ENCODE results near the gene UNC5C.

UNC5C gene

GRCh38 chr4:95388911-95389310, 159.9 kb downstream of the UNC5C start:
- no peak for DNase-seq

GRCh38 chr4:95387719-95388118, 161.1 kb downstream of the UNC5C start:
- no peak for DNase-seq

- DNase-seq = no peak
Measured at GRCh38 chr4:95386410-95386809, 162.4 kb downstream of the UNC5C start.

- no peak for DNase-seq
Measured at GRCh38 chr4:95381843-95382580, 166.8 kb downstream of the UNC5C start.

- DNase-seq = no peak
Measured at GRCh38 chr4:95379633-95380032, 169.1 kb downstream of the UNC5C start.

GRCh38 chr4:95377366-95377900, 171.3 kb downstream of the UNC5C start:
- no peak for DNase-seq

DNA sequence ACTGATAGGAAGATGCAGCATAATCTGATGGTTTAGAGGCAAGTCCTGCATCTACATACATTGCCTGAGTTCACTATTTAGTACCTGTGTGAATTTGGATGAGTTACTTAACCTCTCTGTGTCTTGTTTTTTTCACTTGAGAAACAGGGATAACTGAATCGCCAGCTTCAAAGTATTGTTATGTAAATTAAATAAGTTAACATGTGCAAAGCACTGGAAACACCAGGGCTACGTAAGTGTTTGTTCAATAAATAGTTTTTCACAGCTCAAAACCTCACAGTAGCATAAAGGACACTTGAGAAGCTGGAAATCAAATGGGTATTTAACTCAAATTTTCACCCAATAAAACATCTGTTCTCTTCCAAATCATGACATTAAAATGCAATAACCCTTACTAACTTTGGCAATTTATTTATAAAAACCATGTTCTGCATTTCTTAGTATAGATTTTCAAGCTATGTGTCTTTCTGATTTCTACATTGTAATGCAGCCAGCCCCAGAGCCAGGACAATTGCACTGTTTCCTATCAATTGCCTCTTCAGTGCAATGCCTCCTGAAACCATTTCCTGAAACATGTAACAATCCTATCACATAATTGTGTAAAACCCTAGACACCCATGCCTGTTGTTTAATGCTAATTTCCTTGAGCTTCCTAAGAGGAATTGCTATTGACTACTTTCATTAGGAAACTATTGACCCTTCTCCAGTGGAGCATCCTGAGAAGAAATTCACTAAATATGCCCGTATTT, 177.1 kb downstream of the UNC5C start:
- DNase-seq = no peak

DNA sequence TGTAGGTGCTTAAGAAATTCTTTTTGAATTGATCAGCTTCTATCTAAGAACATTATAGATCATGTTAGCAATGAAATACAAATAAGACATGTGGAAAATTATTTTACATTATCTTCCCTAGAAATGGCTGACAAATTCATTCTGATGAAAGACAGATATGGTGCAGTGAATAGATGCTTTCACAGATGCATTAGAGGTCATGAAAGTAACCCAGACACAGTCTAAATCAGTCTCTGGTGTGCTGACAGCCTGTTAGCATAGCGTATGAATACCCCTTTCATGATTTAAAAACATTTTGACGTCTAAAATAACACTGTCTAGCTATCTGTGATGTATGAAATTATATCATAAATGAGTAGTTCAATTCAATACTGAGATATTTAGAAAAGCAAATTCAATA, 180.9 kb downstream of the UNC5C start:
- no peak for DNase-seq

GRCh38 chr4:95363966-95364365, 184.8 kb downstream of the UNC5C start:
- no peak for DNase-seq

DNA sequence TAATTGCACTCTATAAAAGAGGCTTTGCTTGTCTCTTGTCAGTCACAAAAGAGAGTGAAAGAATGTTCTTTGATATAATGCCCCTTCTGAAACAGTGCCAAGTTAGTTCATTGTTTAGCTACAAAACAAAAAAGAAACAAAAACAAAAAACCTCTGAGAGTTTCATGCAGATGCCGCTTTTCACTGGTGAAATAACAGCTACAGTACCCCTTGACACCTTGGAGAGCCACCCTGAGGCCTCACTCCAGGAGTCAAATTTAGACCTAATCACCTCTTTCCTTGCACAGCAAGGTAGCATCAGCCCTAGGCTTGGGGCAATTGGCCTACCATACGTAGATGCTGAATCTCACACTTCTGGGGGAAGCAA, 185.2 kb downstream of the UNC5C start:
- DNase-seq = no peak

GRCh38 chr4:95362906-95363558, 185.7 kb downstream of the UNC5C start:
- no peak for DNase-seq

DNA sequence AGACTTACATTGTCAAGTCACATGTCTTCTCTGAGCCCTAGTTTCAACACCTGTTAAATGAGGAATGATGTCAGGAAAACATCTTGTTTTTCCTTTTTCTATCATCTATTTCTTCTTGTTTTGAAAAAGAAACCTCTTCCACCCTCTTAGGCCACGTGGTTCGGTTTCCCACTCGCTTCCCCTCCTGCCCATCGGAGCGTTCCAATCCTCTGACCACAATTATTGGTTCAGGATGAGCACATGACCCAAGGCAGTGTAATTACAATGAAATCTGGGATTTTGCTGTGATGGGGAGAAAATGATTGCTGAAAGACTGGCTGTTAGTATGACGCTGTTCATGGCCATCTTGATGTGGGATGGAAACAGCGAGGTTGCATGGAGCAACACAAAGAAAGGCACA, 186.7 kb downstream of the UNC5C start:
- DNase-seq = no peak

DNA sequence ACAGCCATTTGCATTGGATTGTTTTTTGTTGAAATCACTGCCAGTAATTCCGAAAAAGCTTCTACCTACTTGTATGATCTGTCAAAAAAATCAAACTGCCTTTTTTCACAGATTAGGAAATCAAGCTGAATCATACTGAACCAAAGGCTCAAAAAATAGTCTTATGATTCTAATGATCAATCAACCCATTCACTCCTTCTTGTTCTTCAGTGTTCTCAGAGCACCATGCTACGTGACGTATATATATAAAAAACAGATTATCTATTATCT, 187.1 kb downstream of the UNC5C start:
- DNase-seq = no peak

DNA sequence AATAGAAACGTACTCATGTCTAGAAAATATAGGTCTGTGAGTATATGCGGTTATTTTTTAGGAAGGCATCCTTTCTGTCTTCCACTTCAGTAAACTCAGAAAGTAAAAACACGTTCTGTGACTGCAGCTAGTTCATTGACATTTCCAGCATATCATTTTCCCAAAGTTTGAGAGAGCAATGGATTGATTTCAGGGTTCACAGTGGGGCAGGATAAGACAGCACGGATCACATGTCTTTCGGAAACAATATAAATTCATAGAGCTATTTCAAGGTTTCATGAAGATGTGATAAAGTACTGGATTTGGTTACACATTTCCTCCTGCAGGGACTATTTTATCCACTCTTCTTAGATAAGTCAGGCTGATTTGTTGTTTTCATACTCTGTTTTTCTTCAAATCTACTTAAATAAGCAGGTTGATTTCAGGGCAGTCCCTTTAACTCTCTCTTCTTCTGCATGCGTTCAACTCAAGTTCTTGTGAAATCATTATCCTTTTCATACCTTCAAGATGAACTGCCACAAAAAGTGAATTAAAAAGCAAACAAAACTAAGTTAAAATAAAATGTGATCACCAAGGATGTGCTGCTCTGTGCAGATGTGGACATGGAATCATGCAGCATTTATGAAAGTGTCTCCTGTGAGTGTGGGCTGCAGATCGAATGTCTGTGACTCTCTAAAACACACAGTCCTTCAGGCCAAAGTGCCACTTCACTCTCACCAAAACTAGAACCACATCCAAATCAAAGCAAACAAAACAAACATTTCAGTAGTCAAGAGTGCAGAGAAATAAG, 187.7 kb downstream of the UNC5C start:
- peak; percentile 46 for DNase-seq

DNA sequence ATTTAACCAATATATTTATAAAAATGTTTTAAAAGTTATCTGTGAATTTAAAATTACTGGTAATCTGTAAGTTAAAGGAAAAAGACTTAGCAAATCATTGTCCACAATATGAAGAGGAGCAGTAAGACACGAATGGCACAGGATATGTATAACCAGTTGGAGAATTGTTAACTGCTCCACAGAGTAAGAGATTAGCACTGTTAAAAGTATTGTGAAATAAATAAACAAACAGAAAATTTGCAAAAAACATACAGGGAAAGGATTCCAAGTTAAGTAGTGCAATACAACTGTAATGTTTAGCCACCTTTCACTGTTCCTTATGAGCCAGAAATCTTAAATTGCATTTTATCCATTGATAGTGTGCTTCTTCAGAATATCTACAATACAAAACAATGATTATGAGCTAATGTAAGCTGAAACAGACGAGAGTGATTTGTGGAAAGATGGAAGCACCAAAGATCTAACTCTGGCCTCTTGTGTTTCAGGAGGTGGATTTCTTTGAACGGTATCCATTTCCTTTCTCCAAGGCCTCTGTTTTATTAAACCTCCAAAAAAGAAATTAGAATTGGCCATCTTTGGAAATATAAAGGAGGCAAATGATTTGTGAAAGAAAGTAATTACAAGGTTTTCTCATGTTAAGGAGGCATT, 188.4 kb downstream of the UNC5C start:
- no peak for DNase-seq

GRCh38 chr4:95358421-95358820, 190.4 kb downstream of the UNC5C start:
- DNase-seq = no peak

DNA sequence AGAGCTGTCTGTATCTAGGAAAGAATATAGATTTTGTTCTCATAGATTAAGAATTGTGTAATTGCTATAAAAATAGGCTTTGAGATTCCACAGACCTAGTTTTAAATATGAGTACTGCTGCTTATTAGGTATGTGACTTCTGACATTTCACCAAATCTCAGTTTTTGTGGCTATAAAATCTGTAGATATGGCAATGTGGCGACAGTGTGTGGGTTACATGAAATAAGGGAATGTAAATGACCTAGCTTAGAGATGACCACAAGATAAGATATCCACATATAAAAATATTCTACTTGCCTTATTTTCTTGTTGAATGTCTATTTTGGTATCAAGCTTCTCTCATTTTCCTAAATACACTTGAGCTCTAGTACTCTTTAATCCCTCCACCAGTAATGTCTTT, 193.8 kb downstream of the UNC5C start:
- DNase-seq = no peak

- no peak for DNase-seq
Measured at GRCh38 chr4:95348418-95348817, 200.4 kb downstream of the UNC5C start.

GRCh38 chr4:95343235-95343634, 205.5 kb downstream of the UNC5C start:
- DNase-seq = no peak

DNA sequence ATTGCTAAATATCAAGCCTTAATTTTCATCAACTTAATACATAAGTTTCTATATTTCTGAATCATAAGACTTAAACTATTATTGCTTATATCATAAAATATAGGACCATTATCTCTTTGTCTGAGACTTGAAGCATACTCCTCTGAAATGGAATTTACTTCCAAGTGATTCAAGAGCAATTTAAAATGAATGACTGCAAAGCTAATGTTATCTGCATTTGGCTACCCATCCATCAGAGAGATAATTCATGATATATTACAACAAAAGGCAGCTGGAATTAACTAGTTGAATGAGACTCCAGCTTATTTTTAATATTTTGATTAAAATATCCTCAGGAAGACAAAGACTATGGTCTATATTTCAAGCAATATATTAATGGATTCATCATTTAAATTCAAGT, 208.6 kb downstream of the UNC5C start:
- DNase-seq = no peak

DNA sequence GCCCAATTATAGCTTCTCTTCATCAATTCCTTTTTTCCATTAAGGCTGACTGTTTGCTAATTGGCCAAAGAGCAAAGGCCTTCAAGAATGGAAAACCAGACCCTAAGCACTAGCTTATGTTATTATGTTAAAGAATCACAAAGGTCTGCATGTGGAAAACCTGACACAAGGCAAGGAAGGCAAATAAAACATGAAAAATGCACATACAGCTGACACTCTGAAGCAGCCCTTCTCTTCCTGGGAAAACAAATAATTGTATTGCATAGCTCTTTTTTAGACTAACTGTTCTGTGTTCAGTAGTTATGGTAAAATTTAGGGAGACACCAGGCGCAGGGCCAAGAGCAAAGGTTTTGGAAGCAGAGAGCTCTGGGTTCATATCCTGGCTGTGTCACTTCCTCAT, 223.1 kb downstream of the UNC5C start:
- no peak for DNase-seq

DNA sequence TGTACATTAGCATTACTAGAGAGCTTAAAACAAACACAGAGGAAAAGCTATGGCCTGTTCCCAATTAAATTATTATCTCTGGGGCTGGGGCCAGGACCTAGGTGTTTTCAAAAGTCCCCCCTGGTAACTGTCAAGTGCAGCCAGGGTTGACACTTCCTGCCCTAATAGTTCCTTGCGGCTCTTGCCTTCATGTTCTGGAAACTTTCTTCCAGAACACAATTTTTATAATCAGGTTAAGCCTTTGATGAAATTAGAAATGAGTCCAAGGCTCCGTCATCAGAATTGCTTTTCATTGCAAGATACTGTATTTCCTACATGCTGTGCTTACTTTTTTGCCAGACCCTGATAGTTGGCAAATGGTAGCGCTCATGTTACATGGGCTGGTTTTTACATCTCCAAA, 229.6 kb downstream of the UNC5C start:
- no peak for DNase-seq

GRCh38 chr4:95318483-95318882, 230.3 kb downstream of the UNC5C start:
- no peak for DNase-seq

Measured in NCI-H510A treated with DMSO at 0.1 percent for 48 hours (cell line).